HG03095 (cell line): ENCODE data around the gene CAPN10.

Experiments used
- ATAC-seq: cut with Tn5 transposase; IDR thresholded peaks from one replicate; pipeline ENCODE4 v1.9.1; 2021; ENCODE audit warnings: moderate library complexity; ENCODE audit not compliant: unreplicated experiment

CAPN10 gene

DNA sequence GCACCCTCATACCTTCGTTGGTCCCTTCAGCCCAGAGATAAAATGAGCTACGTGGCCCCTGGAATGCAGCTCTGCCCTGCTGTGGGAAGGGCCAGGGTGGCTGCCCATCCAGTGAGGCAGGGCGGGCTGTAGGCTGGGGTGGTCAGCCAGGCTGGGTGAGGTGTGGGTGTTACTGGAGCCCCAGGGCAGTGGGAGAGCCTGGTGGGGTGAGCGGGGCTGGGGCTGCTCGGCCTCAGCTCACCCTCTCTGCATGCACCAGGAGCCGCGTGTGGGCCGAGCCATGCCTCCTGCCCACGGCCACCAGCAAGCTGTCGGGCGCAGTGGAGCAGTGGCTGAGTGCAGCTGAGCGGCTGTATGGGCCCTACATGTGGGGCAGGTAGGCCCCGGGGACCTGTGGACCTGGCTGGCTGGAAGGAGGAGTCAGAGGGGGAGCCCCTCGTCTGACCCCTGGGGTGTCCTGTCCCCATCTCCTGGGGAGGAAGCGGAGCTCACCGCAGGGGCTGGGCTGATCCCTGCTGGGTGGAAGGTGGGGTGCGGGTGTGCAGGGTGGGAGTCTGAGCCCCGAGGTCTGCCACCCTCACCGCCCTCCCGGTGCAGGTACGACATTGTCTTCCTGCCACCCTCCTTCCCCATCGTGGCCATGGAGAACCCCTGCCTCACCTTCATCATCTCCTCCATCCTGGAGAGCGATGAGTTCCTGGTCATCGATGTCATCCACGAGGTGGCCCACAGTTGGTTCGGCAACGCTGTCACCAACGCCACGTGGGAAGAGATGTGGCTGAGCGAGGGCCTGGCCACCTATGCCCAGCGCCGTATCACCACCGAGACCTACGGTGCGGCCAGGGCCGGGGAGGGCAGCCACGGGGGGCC is 12.8 kb upstream of the CAPN10 start:
- ATAC-seq = no peak

GRCh38 chr2:240574386-240575100 is 12.0 kb upstream of the CAPN10 start:
- ATAC-seq = no peak

DNA sequence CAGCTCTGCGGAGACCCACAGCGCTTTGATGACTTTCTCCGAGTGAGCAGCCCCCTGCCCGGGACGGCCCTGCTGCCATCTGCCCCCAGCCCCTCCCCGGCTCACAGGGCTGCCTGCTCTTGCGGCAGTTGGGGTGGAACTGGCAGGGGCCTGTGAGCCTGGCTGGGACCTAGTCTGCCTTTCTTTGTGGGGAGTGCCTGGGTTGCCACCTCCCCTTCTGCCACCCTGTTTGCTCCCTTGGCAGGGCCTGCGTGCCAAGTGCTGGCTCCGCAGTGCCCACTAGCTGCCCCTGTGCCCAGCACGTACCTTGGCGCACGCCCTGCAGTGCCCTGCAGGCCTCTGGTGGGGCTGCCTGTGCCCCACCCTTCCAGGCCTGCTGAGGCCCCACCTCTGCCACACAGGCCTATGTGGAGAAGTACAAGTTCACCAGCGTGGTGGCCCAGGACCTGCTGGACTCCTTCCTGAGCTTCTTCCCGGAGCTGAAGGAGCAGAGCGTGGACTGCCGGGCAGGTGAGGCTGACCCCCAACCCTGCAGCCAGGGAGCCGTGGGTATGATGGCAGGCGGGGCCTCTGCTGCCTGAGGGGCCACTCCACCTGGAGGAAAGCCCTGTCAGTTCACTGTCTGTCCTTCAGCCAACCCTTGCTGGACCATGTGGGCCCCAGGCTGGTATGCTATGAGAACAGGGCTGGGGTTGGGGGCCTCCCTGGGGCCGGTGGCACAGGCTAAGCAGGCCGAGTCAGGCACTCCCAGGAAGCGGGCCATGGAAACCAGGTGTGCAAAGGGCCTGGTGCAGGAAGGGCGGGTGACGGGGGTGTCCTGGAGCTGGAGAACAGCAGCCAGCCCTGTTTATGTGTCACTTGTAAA is 11.2 kb upstream of the CAPN10 start:
- ATAC-seq = no peak

- ATAC-seq = no peak
Measured at GRCh38 chr2:240576036-240576435, 10.5 kb upstream of the CAPN10 start.

- no peak for ATAC-seq
Measured at GRCh38 chr2:240576436-240577205, 9.9 kb upstream of the CAPN10 start.

DNA sequence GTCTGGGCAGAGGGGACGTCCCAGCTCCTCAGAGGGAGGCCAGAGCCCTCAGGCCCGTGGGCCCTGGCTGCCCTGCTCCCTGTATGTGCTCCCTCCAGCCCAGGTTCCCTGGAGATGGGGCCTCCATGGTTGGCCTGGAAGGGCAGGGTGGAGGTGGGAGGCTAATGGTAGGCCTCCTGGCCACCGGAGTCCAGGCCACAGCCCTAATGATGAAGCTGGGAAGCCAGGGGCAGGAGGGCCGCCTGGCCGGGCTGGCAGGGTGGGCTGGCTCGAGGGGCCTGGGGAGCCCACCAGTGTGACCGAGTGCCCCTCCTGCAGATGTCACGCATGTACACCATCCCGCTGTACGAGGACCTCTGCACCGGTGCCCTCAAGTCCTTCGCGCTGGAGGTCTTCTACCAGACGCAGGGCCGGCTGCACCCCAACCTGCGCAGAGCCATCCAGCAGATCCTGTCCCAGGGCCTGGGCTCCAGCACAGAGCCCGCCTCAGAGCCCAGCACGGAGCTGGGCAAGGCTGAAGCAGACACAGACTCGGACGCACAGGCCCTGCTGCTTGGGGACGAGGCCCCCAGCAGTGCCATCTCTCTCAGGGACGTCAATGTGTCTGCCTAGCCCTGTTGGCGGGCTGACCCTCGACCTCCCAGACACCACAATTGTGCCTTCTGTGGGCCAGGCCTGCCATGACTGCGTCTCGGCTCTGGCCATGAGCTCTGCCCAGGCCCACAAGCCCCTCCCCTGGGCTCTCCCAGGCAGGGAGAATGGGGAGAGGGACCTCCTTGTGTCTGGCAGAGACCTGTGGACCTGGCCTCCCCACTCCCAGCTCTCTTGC is 9.0 kb upstream of the CAPN10 start:
- no peak for ATAC-seq

DNA sequence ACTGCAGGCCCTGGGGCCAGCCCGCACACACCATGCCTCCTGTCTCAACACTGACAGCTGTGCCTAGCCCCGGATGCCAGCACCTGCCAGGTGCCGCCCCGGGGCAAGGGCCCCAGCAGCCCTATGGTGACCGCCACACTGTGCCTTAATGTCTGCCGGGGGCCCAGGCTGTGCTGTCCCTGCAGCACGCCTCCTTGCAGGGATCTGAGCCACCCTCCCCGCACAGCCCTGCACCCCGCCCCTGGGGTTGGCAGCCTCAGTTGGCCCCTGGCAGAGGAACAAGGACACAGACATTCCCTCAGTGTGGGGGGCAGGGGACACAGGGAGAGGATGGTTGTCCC is 8.5 kb upstream of the CAPN10 start:
- no peak for ATAC-seq

- no peak for ATAC-seq
Measured at GRCh38 chr2:240578488-240578887, 8.0 kb upstream of the CAPN10 start.

DNA sequence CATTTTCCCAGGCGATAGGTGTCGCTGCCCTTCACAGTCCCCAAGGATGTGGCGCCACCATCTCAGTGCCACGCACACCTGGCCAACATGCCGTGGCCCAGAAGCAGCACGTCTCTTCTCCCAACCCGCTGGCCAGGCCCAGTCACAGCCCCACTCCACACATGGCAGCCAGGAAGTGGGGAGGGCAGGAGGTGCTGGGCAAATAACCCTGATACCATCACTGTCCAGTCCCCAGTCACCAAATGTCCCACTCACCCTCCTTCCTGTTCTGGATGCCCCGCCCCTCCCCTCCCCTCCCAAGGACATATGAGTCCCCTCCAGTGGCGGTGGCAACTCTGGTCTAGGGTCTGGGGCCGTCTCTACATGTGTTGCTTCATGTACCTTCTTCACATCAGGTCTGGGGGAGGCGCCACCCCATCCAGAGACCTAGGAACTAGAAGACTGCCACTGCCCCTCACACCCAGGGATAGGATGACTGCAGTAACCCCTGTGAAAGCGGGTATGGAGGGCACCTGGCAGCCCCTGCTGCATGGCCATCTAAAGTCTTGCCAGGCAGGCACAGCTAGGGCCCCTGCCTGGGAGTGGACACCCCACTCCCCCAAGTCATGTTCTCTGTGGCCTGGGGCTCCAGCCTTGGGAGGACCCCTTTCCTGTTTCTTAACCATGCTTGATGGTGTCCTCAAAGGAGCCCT is 7.3 kb upstream of the CAPN10 start:
- ATAC-seq = no peak

DNA sequence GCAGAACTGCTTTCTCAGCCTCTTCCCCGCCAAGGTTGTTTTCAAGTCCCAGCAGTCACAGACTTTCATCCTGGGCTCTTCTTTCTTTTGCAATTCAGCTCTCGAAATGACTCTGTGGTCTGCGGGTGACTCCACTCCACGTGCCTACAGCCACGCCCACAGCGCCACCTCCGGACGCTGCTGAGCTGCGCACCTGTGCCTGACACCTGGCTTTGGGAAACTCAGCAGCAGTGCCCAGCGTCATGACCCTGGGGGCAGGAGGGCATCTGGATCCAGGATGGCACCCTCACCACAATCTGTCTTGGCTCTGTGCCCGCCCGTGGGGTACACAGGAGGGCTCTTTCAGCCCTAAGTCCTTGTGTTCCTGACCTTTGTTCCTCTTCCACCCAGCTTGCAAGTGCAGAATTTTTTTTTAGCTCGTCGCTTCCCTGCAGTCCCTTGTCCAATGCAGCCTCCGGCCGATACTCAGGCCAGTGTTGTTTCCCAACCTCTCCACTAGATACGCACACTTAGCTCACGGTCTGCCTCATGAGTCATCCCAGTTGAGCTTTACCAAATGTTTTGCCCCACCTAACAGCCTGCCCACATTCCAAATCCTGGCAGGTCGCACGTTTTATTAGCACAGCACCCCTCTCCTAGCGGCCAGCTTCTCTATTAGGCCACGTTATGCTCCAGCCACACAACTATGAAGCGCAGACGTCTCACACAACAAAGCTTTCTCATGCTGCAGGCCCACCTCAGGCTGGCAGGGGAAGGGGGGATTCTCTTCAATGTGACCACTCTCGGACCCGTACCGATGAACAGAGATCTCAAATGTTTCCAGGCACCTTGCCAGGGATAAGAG is 6.5 kb upstream of the CAPN10 start:
- no peak for ATAC-seq

DNA sequence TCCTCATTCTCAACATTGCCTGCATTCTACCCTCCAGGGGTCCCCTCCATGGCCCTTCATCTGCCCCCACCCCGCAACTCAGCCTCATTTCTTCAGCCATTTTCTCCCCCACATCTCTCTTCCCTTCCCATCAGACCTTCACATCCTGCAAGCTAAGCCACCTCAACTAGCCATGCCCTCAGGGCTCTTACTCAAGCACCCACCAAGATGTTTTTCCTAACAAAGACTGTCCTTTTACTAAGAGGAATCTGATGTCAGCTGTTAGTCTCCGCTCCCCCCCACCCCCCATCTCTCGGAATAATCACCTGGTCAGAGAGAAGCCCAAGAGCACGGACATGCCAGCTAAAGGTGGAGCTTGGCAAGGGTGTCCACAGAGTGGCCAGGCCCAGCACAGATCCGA is 4.7 kb upstream of the CAPN10 start:
- ATAC-seq = no peak

DNA sequence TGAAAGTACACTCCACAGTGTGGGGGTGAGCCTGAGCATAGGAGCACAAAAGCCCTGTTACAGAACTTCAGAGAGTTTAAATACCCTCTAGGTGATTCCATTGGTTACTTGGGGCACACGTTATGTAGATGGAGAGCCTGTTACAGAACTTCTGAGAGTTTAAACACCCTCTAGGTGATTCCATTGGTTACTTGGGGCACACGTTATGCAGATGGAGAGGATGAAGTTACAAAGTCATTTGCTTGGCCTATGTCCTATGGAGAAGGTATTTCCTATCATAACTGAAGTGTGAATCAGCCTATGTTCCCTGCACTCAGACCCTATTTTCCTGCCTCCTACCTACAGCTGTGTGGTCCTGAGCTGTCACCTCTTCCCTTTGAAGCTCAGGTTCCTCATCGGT is 3.8 kb upstream of the CAPN10 start:
- no peak for ATAC-seq

DNA sequence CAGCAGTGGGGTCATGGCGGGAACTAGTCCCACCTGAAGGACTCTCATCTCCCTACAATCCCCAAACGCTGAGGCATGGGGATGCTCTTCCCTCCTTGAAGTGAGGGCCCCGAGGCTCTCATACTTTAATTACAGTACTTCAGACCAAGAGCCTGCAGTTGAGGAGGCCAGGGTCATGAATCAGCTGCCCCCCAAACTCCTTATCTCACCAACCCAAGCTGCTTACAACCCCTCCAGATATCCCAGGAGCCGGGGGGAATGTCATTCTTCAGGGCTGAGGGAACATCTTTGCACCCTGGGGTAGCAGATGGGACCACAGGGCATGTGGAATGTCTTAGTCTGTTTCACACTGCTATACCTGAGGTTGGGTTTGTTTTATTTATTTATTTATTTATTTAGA is 2.8 kb upstream of the CAPN10 start:
- no peak for ATAC-seq

GRCh38 chr2:240584486-240585031 is 2.0 kb upstream of the CAPN10 start:
- peak; percentile 57 for ATAC-seq

GRCh38 chr2:240585101-240585500 is 1.4 kb upstream of the CAPN10 start:
- ATAC-seq = peak; percentile 21

GRCh38 chr2:240585681-240586197 is 795 bp upstream of the CAPN10 start:
- no peak for ATAC-seq

DNA sequence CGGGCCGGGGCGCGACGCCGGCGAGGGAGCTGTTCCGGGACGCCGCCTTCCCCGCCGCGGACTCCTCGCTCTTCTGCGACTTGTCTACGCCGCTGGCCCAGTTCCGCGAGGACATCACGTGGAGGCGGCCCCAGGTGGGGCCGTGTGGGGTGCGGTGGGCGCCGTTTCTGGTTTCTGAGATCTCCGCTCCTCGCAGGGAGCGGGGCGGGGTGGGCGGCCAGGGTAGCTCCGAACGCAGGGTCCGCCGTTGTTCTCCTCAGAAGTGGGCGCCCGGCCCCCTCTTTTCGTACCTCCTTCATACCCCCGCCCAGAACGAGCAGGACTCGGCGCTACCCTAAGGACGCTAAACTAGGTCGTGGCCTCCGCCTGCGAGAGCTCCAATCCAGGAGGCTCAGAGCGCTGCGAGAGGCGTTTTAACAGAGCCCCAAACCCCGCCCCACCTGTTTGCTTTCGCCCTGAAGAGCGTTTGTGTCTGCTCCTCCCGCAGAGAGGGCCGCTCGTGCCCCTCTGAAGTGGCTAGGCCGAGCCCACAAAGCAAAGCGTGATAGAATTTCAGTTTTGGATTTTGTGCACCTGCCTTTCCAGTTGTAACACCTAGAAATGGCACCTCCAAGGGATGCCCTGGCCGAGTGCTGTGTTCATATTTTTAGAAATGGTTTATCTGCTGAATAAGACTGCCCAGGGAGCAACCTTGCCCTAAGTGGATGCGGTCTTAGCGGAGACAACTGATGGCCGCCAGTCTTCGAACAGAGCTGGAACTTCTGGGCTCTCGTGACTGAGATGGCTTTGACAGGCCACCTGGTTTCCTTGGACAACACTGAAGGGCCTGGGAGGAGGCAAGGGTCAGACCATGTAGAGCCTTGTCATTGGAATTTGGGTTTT is 626 bp downstream of the CAPN10 start:
- no peak for ATAC-seq
